H1 (cell line): ENCODE data around the gene S100A10. TPM values are rescaled to one million over a fixed set of nuclear protein-coding genes. Genes with fewer than 3 reads are reported as not detected.

Experiments
- POLR2AphosphoS5 ChIP-seq: IDR thresholded peaks from 2 replicates; pipeline ENCODE4 v1.6.1; 2011; ENCODE audit warnings: low read depth, low read length
- polyA plus RNA-seq, 7 experiments: library from polyadenylated mRNA; depleted of rRNA in 3 of 7; stranded (reverse) in 5 of 7; unstranded in 2 of 7; fragments of >200 nt in 5 of 7; fragments of 200-250 nt in 2 of 7; gene quantifications; 1 replicate in 5 of 7; 2 replicates in 1 of 7; 4 replicates in 1 of 7; pipeline versions ENCODE4 v1.2.1 to v1.2.3, GENCODE V29; 2011 to 2013; ENCODE audit warnings: missing spikeins in 2 of 7, mixed read lengths in 2 of 7
- total RNA-seq: library from RNA; stranded (reverse); fragmentation: NEBNext Ultra II Directional; extraction: Animal tissue kit (Norgen Biotek cat#: 25700); gene quantifications from 2 replicates; pipeline ENCODE4 v1.2.1, GENCODE V29; 2021

The S100A10 gene
- total and polyA plus RNA-seq, 2 of the 8 experiments (the other 6 are each of a cell fraction or from before 2014, with no cell fraction given): 23.9 to 231 TPM

DNA sequence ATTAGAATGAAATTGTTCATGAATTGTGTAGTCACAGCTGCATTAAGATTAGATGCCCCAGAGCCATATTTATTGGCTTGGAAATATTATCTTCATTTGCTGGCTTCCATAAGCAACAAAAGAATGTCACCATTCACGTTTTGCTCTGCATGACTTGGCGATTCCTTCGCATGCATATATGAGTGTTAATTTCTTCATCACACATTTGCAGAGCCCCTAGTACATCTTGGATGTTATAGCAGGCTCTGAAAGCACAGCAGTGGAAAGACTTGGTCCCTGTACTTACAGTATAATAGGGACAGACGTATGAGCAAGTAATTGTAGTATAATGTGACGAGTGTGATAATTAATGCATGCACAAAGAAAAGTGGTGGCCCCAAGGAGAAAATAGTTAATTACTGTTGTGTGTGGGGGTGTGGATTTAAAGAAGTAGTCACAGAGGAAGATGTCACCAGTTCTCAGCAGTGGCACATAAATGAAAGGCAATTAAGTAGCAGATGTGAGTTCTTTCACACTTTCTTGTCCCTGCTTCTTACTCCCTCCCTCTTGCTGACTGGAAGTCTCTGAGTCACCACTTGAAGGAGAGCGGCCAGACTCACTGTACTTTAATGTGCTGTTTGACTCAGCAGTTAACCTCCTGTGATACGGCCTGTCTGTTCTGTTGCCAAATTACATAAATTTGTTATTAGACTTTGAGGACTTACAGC is 21.0 kb downstream of the S100A10 start (continued):
- no peak for TF ChIP-seq POLR2AphosphoS5
- TF ChIP-seq, all 59 proteins: peak for 4
